ENCODE data around the gene EZH2. TPM values are rescaled to one million over a fixed set of nuclear protein-coding genes. Genes with fewer than 3 reads are reported as not detected.

The EZH2 gene
- polyA plus RNA-seq, 2 of the 4 experiments (the other 2 are of a cell fraction): 36.6 to 45.7 TPM

GRCh38 chr7:148883266-148884048 is 634 bp downstream of the EZH2 start:
- H3K9me3 ChIP-seq: no peaks in the 10 kb centered on the region
- FAIRE-seq (no peak), ATAC-seq (peak; percentile 17 to 55), DNase-seq (ENCODE audit: low read depth in 1 of 2, low spot score in 1 of 2) (peak; percentile 11 to 28)
- H3K27ac ChIP-seq: peak overlapping the region; percentile 92 to 97
- H3K4me1 ChIP-seq: peaks cover 24% of the 10 kb centered on the region; the same call in 2 of the 3 replicates
- TF ChIP-seq RAD21 (conservative IDR thresholded peaks at IDR 0.05 in 1 of 2, IDR thresholded peaks at IDR 0.05 in 1 of 2) (no peak), TFCP2L1 (CRISPR knock-in tag; IDR thresholded peaks at IDR 0.05) (no peak), ZFP36 (IDR thresholded peaks at IDR 0.05; ENCODE audit: borderline replicate concordance, partially characterized antibody) (no peak), MYC (IDR thresholded peaks at IDR 0.05; ENCODE audit: borderline replicate concordance, low read length) (no peak), MAZ (IDR thresholded peaks at IDR 0.05; ENCODE audit: borderline replicate concordance, low read depth, low read length) (no peak), REST (IDR thresholded peaks at IDR 0.05) (no peak), HDAC2 (IDR thresholded peaks at IDR 0.05) (no peak), EP300 (IDR thresholded peaks at IDR 0.05) (no peak), RARB (CRISPR knock-in tag; IDR thresholded peaks at IDR 0.05) (no peak), BHLHE40 (IDR thresholded peaks at IDR 0.05; ENCODE audit: low read depth, low read length) (no peak), EHF (CRISPR knock-in tag; IDR thresholded peaks at IDR 0.05) (no peak), ESRRA (IDR thresholded peaks at IDR 0.05; ENCODE audit: borderline replicate concordance, low read length) (no peak), BCL3 (IDR thresholded peaks at IDR 0.05) (no peak), ELK1 (IDR thresholded peaks at IDR 0.05; ENCODE audit: low read depth, low read length) (no peak), HOXA7 (CRISPR knock-in tag; IDR thresholded peaks at IDR 0.05) (no peak), KDM5A (IDR thresholded peaks at IDR 0.05) (no peak), NR3C1 (IDR thresholded peaks at IDR 0.05) (no peak), JUNB (IDR thresholded peaks at IDR 0.05) (no peak), HMGXB4 (CRISPR knock-in tag; IDR thresholded peaks at IDR 0.05; ENCODE audit: borderline replicate concordance) (no peak), POLR2AphosphoS2 (conservative IDR thresholded peaks at IDR 0.05; ENCODE audit: low read length) (no peak)
- CTCF ChIA-PET: interaction anchor here (0.8 to 1.2 kb wide), 3 partner anchors 11 to 36 kb away, joined by 3 read pairs; no protein-coding TSS in a partner anchor
- 1% methylated on average over 9 of the region's 88 CpGs for WGBS (ENCODE audit: missing lambda C conversion rate)
- POLR2A ChIA-PET: interaction anchor here (0.5 to 1.3 kb wide), 3 partner anchors 27 to 179 kb away, joined by 3 to 4 read pairs (median 3); no protein-coding TSS in a partner anchor
- H3K4me3 ChIP-seq: peak overlapping the region; percentile 90
- H3K4me2 ChIP-seq: peak overlapping the region; percentile 99
